Skin epidermis (tissue), 12 donors: ENCODE measurements around the gene CLEC20A.

ENCODE experiments used
- H3K27ac ChIP-seq, 21 experiments: fragments of 200-600 bp; sonication (generic) in 11 of 21; one replicate each; pipeline ENCODE4 v1.5.0; 2020; ENCODE audit warnings: mild to moderate bottlenecking in 3 of 21, inconsistent platforms in 2 of 21, moderate library complexity in 2 of 21
- H3K4me3 ChIP-seq, 7 experiments: fragments of 200-600 bp; sonication (generic) in 2 of 7; one replicate each; pipeline ENCODE4 v1.5.0; 2020; ENCODE audit warnings: inconsistent platforms in 2 of 7, mild to moderate bottlenecking in 2 of 7, moderate library complexity in 1 of 7

The CLEC20A gene

GRCh38 chr1:178436899-178437298 lies 59.9 kb downstream of the CLEC20A start:
- H3K4me3 ChIP-seq: no peak overlapping the region
- no peak overlapping the region for H3K27ac ChIP-seq

GRCh38 chr1:178434899-178435435 lies 61.8 kb downstream of the CLEC20A start:
- no peak overlapping the region for H3K4me3 ChIP-seq
- peak overlapping the region in 3 of 21 experiments; percentile 15 to 40 (median 23) for H3K27ac ChIP-seq

GRCh38 chr1:178434360-178434759 lies 62.4 kb downstream of the CLEC20A start:
- peak overlapping the region in 2 of 21 experiments; percentile 23 to 40 for H3K27ac ChIP-seq
- H3K4me3 ChIP-seq: no peak overlapping the region
